ENCODE data around the gene OR10A2.

DNA sequence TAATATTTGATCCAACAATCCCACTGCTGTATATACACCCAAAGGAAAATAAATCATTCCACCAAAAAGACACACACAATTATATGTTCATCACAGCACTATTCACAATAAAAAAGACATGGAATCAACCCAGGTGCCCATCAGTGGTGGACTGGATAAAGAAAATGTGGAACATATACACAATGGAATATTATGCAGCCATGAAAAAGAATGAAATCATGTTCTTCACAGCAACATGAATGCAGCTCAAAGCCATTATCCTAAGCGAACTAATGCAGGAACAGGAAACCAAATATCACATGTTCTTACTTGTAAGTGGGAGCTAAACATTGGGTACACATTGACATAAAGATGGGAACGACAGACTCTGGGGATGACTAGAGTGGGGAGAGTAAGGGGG is 56.8 kb downstream of the OR10A2 start:
- TF ChIP-seq, protein P1, sequence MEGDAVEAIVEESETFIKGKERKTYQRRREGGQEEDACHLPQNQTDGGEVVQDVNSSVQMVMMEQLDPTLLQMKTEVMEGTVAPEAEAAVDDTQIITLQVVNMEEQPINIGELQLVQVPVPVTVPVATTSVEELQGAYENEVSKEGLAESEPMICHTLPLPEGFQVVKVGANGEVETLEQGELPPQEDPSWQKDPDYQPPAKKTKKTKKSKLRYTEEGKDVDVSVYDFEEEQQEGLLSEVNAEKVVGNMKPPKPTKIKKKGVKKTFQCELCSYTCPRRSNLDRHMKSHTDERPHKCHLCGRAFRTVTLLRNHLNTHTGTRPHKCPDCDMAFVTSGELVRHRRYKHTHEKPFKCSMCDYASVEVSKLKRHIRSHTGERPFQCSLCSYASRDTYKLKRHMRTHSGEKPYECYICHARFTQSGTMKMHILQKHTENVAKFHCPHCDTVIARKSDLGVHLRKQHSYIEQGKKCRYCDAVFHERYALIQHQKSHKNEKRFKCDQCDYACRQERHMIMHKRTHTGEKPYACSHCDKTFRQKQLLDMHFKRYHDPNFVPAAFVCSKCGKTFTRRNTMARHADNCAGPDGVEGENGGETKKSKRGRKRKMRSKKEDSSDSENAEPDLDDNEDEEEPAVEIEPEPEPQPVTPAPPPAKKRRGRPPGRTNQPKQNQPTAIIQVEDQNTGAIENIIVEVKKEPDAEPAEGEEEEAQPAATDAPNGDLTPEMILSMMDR (IDR thresholded peaks at IDR 0.05 in 2 of 3, conservative IDR thresholded peaks at IDR 0.05 in 1 of 3; ENCODE audit: control insufficient read depth in 2 of 3, extremely low read depth in 1 of 3, insufficient read depth in 1 of 3, low read depth in 3 of 3, low read length in 3 of 3), result no peak
- TF ChIP-seq SMC3 (IDR thresholded peaks at IDR 0.05; ENCODE audit: borderline replicate concordance, low read length), result no peak
- TF ChIP-seq CEBPB (IDR thresholded peaks at IDR 0.05; ENCODE audit: borderline replicate concordance in 1 of 2, low read depth in 2 of 2, low read length in 2 of 2), result no peak
